ENCODE results near the gene PHF1.

Gene PHF1

GRCh38 chr6:33418690-33419291 is 8.0 kb downstream of the PHF1 start:
- no peak for DNase-seq

DNA sequence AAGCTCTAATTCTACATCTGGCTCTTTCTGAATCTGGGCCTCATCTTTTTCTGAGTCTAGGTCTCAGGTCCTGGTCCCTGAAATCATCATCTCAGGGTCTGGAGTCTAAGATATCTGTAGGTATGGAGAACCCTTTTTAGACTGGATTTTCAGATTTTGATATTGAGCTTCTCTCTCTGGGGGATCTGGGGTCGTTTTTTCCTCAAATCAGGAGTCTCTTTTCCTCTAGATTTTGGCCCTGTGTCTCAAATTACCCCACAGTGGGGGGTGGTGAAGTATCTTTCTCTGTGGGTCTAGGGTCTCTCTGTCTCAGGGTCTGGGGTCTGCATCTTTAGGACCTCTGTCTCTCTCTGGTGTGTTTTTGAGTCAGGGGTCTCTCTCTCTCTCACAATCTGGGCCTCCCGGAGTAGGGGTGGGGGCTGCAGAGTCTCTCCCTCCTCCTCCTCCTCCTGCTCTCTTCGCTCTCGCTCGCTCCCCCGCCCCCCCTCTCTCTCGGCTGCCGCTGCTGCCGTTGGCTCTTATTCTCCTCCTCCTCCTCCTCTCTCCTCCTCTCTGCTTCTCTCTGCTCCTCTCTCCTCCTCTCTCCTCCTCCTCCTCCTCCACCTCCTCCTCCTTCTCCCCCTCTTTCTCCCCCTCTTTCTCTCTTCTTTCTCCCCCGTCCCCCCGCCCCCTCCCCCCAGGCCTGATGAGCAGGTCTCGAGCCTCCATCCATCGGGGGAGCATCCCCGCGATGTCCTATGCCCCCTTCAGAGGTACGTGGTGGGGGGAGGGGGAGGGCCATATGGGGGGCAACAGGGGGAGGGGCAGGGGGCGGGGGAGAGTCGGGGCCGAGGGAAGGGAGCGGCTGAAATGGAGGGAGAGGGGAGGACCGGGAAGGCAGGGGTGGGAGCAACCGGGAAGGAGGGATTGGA is 9.0 kb downstream of the PHF1 start, which contains the start of gene SYNGAP1:
Gene SYNGAP1, plus strand, starts transcription at position 486 of the 911 bp plus-strand sequence. Its CDS starts 200 bp downstream, at position 686.
- peak; percentile 68 for DNase-seq

DNA sequence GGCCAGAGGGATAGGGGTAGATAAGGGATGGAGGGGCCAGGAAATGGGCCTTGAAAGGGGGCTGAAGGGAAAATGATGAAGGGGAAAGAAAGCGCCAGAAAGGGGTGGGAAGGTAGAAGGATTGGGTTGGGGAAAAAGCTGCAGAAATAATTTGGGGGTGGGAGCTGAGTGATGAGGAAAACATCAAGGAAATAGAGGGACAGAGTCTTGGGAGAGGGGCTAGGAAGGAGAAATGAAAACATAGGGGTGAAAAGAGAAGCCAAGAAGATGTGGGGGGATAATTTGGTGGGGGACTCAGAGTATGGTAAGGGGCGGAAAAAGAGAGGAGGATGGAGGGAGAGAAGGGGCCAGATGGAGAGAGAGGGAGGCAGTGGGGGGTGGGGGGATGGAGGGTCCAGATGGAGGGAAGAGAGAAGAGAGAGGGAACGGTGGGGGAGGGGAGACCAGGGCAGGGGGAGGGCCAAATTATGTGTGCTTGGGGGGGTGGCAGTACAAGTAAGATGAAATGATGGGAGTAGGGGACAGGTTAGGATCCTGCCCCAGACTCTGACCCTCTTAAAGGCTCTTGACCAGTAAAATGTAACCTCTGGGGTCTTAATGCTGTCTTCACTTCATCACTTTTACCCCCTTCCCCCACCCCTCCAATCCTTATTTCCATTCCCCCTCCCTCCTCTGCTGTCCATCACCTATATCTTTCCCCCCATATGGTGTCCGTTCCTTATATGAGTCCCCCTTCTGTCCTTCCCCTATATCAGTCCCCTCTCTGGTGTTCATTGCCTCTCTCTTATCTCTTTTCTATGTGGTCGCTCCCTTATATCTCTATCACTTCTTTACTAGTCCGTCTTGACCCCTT is 9.9 kb downstream of the PHF1 start:
- no peak for DNase-seq

DNA sequence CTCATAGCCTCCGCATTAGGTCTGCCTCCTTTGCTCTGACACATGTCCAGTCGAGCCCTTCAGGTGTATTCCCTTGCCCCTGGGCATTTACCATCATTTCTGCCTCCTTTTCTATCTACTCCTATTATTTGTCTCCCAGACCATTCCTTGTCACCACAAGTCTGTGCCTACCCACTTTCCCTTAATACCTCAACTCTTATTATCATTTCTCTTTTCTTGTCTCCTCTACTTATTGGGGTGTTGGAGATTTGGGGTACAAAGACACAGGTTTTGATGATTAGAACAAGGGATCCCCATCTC is 10.5 kb downstream of the PHF1 start:
- DNase-seq = no peak

GRCh38 chr6:33423777-33424176 is 13.0 kb downstream of the PHF1 start:
- DNase-seq = no peak

DNA sequence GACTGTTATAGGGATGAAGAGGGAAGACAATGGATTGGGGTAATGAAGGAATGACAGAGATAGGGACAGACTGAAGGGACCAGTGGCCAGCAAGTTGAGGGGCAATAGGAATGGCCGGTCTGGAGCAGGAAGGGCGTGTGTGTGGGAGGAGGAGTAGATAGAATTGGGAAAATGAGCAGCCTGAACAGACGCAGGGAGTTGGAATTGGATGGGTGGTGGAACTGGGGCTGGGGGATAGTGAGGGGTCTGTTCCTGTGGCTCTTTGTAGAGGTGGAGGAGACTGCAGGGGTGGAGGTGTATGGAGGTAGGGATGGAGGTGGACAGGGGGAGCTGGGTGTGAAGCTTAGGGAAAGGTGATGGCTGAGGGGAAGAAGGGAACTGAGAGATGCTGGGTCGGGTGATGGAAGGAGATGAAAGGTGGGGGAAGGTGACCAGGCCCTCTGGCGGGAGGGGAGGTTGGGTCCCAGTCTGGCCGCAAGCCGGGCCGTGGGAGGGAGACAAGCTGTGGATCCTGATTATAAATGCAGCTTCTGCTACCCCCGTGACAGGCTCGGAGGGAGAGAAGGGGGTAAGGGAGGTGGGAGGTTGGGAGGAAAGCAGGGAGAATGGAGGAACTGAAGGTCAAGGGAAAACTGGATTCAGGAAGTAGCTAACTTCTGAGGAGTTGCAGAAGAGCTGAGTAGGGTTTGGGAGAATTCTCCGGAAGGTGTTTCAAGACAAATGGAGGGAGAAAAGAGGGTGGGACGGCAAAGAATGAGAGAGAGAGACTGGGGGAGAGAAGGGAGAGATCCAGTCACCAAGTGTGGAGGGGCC is 14.2 kb downstream of the PHF1 start:
- no peak for DNase-seq

DNA sequence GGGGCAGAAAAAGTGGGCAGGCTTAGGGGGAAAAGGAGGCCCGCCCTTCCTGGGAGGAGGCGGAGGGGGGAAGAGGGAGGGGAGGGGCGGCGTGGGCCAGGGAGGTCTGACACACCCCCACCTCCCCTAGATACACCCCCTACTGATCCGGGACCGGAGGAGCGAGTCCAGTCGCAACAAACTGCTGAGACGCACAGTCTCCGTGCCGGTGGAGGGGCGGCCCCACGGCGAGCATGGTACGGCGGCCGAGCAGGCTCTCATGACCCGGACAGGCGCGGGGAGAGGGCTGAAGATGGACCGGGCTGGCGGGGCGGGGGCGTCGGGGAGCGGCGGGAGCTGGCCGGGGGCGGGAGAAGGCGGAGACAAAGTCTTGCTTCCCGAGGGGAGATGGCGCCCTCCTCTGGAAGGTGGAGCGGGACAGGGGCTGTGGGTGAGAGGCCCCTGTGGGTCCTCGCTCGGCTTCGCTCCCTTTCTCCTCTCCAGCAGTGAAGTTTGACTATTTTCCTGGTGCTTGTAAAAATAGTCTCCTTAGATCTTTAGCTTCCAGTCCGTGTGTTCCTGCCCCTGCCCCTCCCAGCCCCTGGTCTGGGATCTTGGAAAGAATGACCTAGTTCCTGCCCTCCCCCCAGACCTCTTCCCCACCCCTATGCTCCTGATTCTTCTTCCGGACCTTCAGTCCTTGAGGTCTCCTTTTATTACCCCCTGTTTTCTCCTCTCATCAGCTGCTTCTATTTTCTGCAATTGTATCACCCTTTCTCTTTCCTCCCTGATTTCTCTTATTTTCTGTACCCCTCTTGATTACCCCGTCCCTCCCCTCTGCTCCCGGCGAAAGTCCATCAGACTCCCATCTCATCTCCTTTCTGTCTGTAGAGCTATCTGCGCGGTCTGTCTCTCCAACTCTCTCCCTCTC is 15.1 kb downstream of the PHF1 start:
- peak; percentile 78 for DNase-seq

DNA sequence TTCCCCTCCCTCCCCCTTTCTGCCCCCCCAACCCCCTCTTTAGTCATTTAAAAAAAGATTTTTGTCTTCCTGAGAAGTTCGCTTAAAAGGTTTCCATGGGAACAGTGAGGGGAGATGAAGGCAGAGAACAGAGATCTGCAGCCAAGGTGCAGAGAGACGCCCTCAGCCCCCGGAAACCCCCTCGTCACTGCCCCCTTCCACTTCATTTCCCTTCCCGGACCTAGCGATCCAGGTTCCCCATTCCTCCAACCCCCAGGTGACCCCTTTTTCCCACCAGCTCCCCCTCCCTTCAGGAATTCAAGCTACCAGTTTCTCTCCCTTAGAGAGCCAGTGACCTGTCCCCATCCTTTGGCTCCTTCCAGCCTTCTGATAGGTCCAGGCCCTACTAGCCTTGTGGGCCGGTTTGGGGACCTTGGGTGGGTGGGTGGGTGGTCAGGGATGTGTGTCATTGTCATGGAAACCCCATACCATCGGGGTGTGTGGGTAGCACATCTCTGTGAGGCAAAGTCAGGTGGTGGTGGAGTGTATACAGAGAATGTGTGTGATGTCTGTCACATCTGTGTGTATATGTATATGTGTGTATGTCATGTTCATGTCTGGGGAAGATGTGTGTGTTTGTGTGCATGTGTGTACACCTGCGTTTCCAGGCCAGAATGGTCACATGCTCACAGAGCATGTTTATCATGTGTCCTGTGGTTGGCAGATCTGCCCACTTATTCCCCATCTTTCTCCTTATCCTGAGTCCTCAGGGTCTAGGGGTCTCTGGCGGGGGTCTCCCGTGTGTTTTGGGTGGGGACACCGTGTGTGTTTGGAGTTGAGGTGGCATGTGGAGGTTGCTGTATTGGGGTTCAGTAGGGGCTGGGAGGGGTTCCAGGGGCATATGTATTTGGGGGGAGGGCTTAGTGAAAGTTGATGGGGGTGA is 16.0 kb downstream of the PHF1 start:
- DNase-seq = no peak

- peak; percentile 60 for DNase-seq
Measured at GRCh38 chr6:33427585-33428223, 16.9 kb downstream of the PHF1 start.

- peak; percentile 41 for DNase-seq
Measured at GRCh38 chr6:33428224-33428965, 17.6 kb downstream of the PHF1 start.

DNA sequence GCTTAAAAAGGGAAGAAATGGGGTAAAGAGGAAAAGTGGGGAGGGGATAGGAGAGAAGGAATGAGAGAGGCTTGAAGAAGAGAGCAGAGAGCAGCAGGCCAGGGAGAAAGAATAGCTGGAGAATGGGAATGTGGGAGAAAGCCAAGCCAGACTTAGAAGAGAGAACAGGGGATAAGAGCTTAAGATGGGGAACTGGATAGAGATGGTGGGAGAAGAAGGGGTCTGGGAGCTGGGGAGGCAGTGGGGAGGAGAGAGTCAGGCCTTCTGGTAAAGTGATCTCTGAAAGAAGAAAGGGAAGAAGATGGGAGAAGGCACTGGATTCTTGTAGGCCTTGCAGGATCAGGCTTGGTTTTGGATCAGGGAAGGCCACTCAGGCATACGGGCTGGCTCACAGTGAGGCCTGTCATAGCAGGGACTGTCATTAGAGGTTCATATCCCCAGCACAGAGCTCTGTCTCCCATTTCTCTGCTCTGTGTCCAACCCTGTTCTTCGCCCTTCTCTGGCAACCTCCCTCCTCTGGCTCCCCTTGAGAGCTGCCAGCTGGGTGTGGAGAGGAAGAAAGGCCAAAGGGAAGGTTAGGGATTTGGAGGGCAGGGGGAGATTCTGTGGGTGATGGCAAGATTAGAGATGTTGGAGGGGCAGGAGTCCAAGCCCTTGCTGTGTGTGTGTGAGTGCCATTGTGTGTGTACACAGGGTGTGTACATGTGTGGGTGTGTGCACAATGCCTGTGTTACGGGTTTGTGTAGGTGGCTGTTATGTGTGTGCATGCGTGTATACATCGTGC is 18.3 kb downstream of the PHF1 start:
- no peak for DNase-seq

DNA sequence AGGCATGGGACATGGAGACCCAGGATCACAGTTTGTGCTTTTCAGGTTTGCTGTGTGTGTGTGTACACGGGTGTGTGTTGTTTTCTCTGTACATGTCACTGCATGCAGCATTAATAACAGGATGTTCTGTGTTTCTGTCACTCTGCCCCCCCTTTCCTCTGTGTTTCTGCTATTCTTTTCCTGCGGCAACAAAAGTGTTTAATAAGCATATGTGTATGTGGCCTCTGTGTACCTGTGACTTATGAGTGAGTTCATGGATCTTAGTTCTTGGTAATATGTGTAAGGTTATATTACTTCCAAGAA is 18.9 kb downstream of the PHF1 start:
- DNase-seq = no peak

DNA sequence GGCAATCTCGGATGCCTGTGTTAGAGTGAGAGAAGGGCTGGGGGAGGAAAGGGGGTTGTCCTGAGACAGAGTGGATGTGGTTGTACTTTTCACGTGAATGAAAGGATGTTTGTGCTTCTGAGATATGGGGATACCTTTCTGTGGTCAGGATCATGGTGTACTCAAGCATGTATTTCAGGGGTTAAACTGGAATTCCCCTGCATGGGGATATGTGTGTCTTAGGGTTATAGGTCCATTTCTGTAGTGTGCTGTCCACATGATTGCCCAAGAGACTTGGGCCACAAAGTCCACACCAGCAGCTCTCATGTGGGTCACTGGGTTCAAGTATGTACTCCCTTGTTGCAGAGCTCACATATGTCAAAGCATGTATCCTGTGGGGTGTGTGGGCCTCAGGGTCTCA is 19.5 kb downstream of the PHF1 start:
- DNase-seq = no peak

GRCh38 chr6:33430991-33431879 is 20.4 kb downstream of the PHF1 start:
- peak; percentile 85 for DNase-seq

- no peak for DNase-seq
Measured at GRCh38 chr6:33431880-33432541, 21.2 kb downstream of the PHF1 start.

GRCh38 chr6:33432546-33432945 is 21.7 kb downstream of the PHF1 start:
- no peak for DNase-seq

- DNase-seq = no peak
Measured at GRCh38 chr6:33433001-33433543, 22.3 kb downstream of the PHF1 start.

Measured in activated naive CD4-positive, alpha-beta T cell treated with anti-CD3 and anti-CD28 coated beads, Interleukin-2, amount 50 U/mL, for 16 hours (primary cell).